OCI-LY1 (cell line): Measurements from ENCODE around the gene CCNB2.

Experiments
- H2AFZ ChIP-seq: fragments of 200-600 bp; sonication (generic), shearing (Covaris generic); 2 replicates; pipeline ENCODE4 v1.6.0; 2014; ENCODE audit warnings: antibody characterized with exemption, mild to moderate bottlenecking, low read length
- H3F3A ChIP-seq: fragments of 200-600 bp; sonication (generic), shearing (Covaris generic); 2 replicates; pipeline ENCODE4 v1.6.0; 2014; ENCODE audit warnings: mild to moderate bottlenecking, antibody characterized with exemption, low read length, moderate library complexity; ENCODE audit not compliant: insufficient read depth
- H3K27ac ChIP-seq: fragments of 200-600 bp; sonication (generic); 2 replicates; pipeline ENCODE4 v1.5.1; 2014; ENCODE audit warnings: low read length, mixed run types, mild to moderate bottlenecking, low read depth; ENCODE audit not compliant: poor library complexity, severe bottlenecking
- H3K27me3 ChIP-seq: fragments of 200-600 bp; sonication (generic); 2 replicates; pipeline ENCODE4 v1.6.0; 2014; ENCODE audit warnings: antibody characterized with exemption, mild to moderate bottlenecking, low read length, moderate library complexity; ENCODE audit not compliant: insufficient read depth
- H3K36me3 ChIP-seq: fragments of 200-600 bp; sonication (generic); 2 replicates; pipeline ENCODE4 v1.6.1; 2014; ENCODE audit warnings: mild to moderate bottlenecking, antibody characterized with exemption, low read length, moderate library complexity, mixed read lengths; ENCODE audit not compliant: insufficient read depth
- H3K4me1 ChIP-seq: fragments of 200-600 bp; sonication (generic); 2 replicates; pipeline ENCODE4 v1.5.1; 2014; ENCODE audit warnings: mild to moderate bottlenecking, low read length, moderate library complexity; ENCODE audit not compliant: insufficient read depth, severe bottlenecking
- H3K4me2 ChIP-seq: fragments of 200-600 bp; sonication (generic), shearing (Covaris generic); 2 replicates; pipeline ENCODE4 v1.6.1; 2014; ENCODE audit warnings: low read length
- H3K4me3 ChIP-seq: fragments of 200-600 bp; sonication (generic); 2 replicates; pipeline ENCODE4 v1.5.1; 2014; ENCODE audit warnings: low read length, low read depth, mild to moderate bottlenecking, mixed read lengths; ENCODE audit not compliant: poor library complexity, severe bottlenecking
- H3K79me2 ChIP-seq: fragments of 200-600 bp; shearing (Covaris generic); 2 replicates; pipeline ENCODE4 v1.6.1; 2016; ENCODE audit warnings: mixed run types, low read length, mixed read lengths; ENCODE audit not compliant: insufficient read depth
- H3K9ac ChIP-seq: fragments of 200-600 bp; sonication (generic), shearing (Covaris generic); 2 replicates; pipeline ENCODE4 v1.6.1; 2014; ENCODE audit warnings: mild to moderate bottlenecking, low read length, mixed read lengths
- H3K9me2 ChIP-seq: fragments of 200-600 bp; sonication (generic), shearing (Covaris generic); 2 replicates; pipeline ENCODE4 v1.6.1; 2014; ENCODE audit warnings: low read depth, mild to moderate bottlenecking, low read length, mixed read lengths
- H3K9me3 ChIP-seq: fragments of 200-600 bp; shearing (Covaris generic); 2 replicates; pipeline ENCODE4 v1.6.1; 2014; ENCODE audit warnings: low read length, mixed read lengths
- H4K20me1 ChIP-seq: fragments of 200-600 bp; sonication (generic), shearing (Covaris generic); 2 replicates; pipeline ENCODE4 v1.6.0; 2016; ENCODE audit warnings: mild to moderate bottlenecking, low read length; ENCODE audit not compliant: insufficient read depth
- EZH2 ChIP-seq: fragments of 200-600 bp; sonication (generic), shearing (Covaris generic); IDR thresholded peaks from 2 replicates; pipeline ENCODE4 v1.8.0; 2017; ENCODE audit warnings: borderline replicate concordance, mixed run types, mild to moderate bottlenecking, antibody characterized with exemption, low read length, moderate library complexity, mixed read lengths
- TF ChIP-seq, protein P1 (sequence below): fragments of 200-600 bp; sonication (generic), shearing (Covaris generic); IDR thresholded peaks from 2 replicates; pipeline ENCODE4 v1.5.1; 2017; ENCODE audit warnings: mild to moderate bottlenecking, antibody characterized with exemption, low read length, moderate library complexity, mixed read lengths

The CCNB2 gene

GRCh38 chr15:59171067-59171397 lies 66.1 kb downstream of the CCNB2 start:
- H3K4me1 ChIP-seq = peaks cover 21% of the 10 kb centered on the region
- no peaks in the 10 kb centered on the region; the same call in 1 of the 2 replicates for H3F3A ChIP-seq
- no peaks in the 10 kb centered on the region for H3K27me3 ChIP-seq
- H2AFZ ChIP-seq = no peak overlapping the region
- H3K9me2 ChIP-seq = no peaks in the 10 kb centered on the region
- H3K36me3 ChIP-seq = peaks cover 77% of the 10 kb centered on the region
- H3K4me2 ChIP-seq = no peak overlapping the region
- H4K20me1 ChIP-seq = no peaks in the 10 kb centered on the region
- TF ChIP-seq, protein P1, sequence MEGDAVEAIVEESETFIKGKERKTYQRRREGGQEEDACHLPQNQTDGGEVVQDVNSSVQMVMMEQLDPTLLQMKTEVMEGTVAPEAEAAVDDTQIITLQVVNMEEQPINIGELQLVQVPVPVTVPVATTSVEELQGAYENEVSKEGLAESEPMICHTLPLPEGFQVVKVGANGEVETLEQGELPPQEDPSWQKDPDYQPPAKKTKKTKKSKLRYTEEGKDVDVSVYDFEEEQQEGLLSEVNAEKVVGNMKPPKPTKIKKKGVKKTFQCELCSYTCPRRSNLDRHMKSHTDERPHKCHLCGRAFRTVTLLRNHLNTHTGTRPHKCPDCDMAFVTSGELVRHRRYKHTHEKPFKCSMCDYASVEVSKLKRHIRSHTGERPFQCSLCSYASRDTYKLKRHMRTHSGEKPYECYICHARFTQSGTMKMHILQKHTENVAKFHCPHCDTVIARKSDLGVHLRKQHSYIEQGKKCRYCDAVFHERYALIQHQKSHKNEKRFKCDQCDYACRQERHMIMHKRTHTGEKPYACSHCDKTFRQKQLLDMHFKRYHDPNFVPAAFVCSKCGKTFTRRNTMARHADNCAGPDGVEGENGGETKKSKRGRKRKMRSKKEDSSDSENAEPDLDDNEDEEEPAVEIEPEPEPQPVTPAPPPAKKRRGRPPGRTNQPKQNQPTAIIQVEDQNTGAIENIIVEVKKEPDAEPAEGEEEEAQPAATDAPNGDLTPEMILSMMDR = no peak
- no peak for TF ChIP-seq EZH2
- no peaks in the 10 kb centered on the region for H3K9me3 ChIP-seq
- no peak overlapping the region for H3K27ac ChIP-seq
- H3K79me2 ChIP-seq = no peaks in the 10 kb centered on the region
- no peak overlapping the region for H3K9ac ChIP-seq
- no peak overlapping the region for H3K4me3 ChIP-seq

- Histone ChIP-seq H3K27ac (no peak overlapping the region), H3K36me3 (peaks cover 78% of the 10 kb centered on the region), H3F3A (no peaks in the 10 kb centered on the region; the same call in 1 of the 2 replicates)
These were observed 67.4 kb downstream of the CCNB2 start for GRCh38 chr15:59172289-59172901.

GRCh38 chr15:59173194-59173593 lies 68.2 kb downstream of the CCNB2 start:
- H4K20me1 ChIP-seq = no peaks in the 10 kb centered on the region
- H3K4me1 ChIP-seq = peaks cover 16% of the 10 kb centered on the region

More at GRCh38 chr15:59172289-59172901, 67.4 kb downstream of the CCNB2 start:
- Histone ChIP-seq H3K4me2 (no peak overlapping the region), H3K27me3 (no peaks in the 10 kb centered on the region), H2AFZ (no peak overlapping the region), H3K9ac (no peak overlapping the region), H3K9me3 (no peaks in the 10 kb centered on the region), H3K4me3 (no peak overlapping the region), H3K9me2 (no peaks in the 10 kb centered on the region), H3K79me2 (no peaks in the 10 kb centered on the region), H3K4me1 (peaks cover 16% of the 10 kb centered on the region), H4K20me1 (no peaks in the 10 kb centered on the region)
- TF ChIP-seq EZH2 = no peak
- TF ChIP-seq, protein P1 = no peak; the same call in 1 of the 2 replicates

More at GRCh38 chr15:59173194-59173593, 68.2 kb downstream of the CCNB2 start:
- TF ChIP-seq, protein P1 = no peak
- no peak for TF ChIP-seq EZH2
- H2AFZ ChIP-seq = no peak overlapping the region
- no peaks in the 10 kb centered on the region; the same call in 1 of the 2 replicates for H3F3A ChIP-seq
- no peaks in the 10 kb centered on the region for H3K79me2 ChIP-seq
- H3K4me2 ChIP-seq = no peak overlapping the region
- H3K9me2 ChIP-seq = no peaks in the 10 kb centered on the region
- no peak overlapping the region for H3K4me3 ChIP-seq
- H3K27me3 ChIP-seq = no peaks in the 10 kb centered on the region
- no peaks in the 10 kb centered on the region for H3K9me3 ChIP-seq
- no peak overlapping the region for H3K27ac ChIP-seq
- H3K36me3 ChIP-seq = peaks cover 86% of the 10 kb centered on the region
- H3K9ac ChIP-seq = no peak overlapping the region
